Coronary artery (tissue), 2 donors: Measurements from ENCODE around the gene CBFA2T2.

Source experiments
- DNase-seq: peaks from one replicate; pipeline ENCODE4 v3.0.0-alpha.2; 2017; ENCODE audit warnings: low spot score
- H3K27ac ChIP-seq, 2 donors: fragments of 200-600 bp; sonication (generic); one replicate each; pipeline ENCODE4 v1.5.1; 2016 to 2019
- H3K4me3 ChIP-seq: fragments of 200-600 bp; sonication (generic); 2 replicates; pipeline ENCODE4 v1.5.1; 2016; ENCODE audit warnings: mild to moderate bottlenecking, moderate library complexity
- CTCF ChIP-seq: fragments of 200-600 bp; sonication (generic); IDR thresholded peaks from one replicate; pipeline ENCODE4 v1.5.1; 2019; ENCODE audit warnings: antibody characterized with exemption

The CBFA2T2 gene

GRCh38 chr20:33602826-33603590 is 113.1 kb downstream of the CBFA2T2 start:
- Histone ChIP-seq H3K4me3 (no peak overlapping the region), H3K27ac (no peak overlapping the region)
- no peak for DNase-seq
- TF ChIP-seq CTCF, result no peak

- H3K27ac ChIP-seq, result no peak overlapping the region
- H3K4me3 ChIP-seq, result no peak overlapping the region
- TF ChIP-seq CTCF, result no peak
- DNase-seq, result no peak
Measured at GRCh38 chr20:33604084-33604990, 114.4 kb downstream of the CBFA2T2 start.

- no peak for DNase-seq
- no peak for TF ChIP-seq CTCF
- Histone ChIP-seq H3K4me3 (no peak overlapping the region), H3K27ac (no peak overlapping the region)
Measured at GRCh38 chr20:33604991-33605370, 115.1 kb downstream of the CBFA2T2 start.

- TF ChIP-seq CTCF, result no peak
- Histone ChIP-seq H3K4me3 (no peak overlapping the region), H3K27ac (no peak overlapping the region)
- no peak for DNase-seq
Measured at GRCh38 chr20:33606118-33606771, 116.3 kb downstream of the CBFA2T2 start.

- Histone ChIP-seq H3K27ac (no peak overlapping the region), H3K4me3 (no peak overlapping the region)
- DNase-seq, result no peak
- TF ChIP-seq CTCF, result no peak
Measured at GRCh38 chr20:33609504-33609903, 119.6 kb downstream of the CBFA2T2 start.

- no peak for DNase-seq
- TF ChIP-seq CTCF, result no peak
- Histone ChIP-seq H3K4me3 (no peak overlapping the region), H3K27ac (no peak overlapping the region)
Measured at GRCh38 chr20:33611106-33611505, 121.2 kb downstream of the CBFA2T2 start.
